Measurements from ENCODE around the gene MTHFD1L. TPM values are rescaled to one million over a fixed set of nuclear protein-coding genes. Genes with fewer than 3 reads are reported as not detected.

Gene MTHFD1L
- total RNA-seq, 3 donors from 2014 or later: 3.5 to 15.1 (median 11.0) TPM

DNA sequence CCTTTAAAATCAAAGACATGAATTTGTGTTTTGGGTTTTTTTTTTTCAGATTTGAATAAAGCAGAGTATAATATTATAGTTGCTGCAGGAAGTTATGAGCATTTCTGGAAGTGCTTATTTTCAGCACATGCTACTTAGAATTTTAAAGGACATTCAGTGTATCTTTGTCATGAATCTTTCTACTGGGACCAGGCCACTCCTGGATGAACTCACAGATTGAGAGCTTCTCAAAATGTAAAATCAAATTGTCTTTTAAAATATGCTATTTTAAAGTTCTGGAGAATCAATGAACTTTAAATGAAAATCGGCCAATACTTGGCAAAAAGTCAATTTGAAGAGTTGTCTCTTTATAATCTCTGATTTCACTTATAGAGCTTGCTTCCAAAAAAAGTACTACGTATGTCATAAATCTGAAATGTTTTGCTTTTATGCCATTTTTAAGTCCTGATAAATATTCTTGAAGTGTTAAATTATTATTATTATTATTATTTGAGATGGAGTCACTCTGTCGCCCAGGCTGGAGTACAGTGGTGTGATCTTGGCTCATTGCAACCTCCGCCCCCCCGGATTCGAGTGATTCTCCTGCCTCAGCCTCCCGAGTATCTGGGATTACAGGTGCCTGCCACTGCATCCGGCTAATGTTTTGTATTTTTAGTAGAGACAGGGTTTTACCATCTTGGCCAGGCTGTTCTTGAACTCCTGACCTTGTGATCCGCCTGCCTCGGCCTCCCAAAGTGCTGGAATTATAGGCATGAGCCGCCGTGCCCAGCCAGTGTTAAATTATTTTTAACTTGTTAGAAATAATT lies 198.5 kb downstream of the MTHFD1L start:
- H3K27ac ChIP-seq: no peak overlapping the region
- H3K9me3 ChIP-seq: no peaks in the 10 kb centered on the region
- no peaks in the 10 kb centered on the region for H3K36me3 ChIP-seq
- intact Hi-C loops (cut with DNase I; ENCODE audit: low total_unique reads): no loop called here
- no peak for TF ChIP-seq POLR2A (IDR thresholded peaks at IDR 0.05)
- TF ChIP-seq, protein P1, sequence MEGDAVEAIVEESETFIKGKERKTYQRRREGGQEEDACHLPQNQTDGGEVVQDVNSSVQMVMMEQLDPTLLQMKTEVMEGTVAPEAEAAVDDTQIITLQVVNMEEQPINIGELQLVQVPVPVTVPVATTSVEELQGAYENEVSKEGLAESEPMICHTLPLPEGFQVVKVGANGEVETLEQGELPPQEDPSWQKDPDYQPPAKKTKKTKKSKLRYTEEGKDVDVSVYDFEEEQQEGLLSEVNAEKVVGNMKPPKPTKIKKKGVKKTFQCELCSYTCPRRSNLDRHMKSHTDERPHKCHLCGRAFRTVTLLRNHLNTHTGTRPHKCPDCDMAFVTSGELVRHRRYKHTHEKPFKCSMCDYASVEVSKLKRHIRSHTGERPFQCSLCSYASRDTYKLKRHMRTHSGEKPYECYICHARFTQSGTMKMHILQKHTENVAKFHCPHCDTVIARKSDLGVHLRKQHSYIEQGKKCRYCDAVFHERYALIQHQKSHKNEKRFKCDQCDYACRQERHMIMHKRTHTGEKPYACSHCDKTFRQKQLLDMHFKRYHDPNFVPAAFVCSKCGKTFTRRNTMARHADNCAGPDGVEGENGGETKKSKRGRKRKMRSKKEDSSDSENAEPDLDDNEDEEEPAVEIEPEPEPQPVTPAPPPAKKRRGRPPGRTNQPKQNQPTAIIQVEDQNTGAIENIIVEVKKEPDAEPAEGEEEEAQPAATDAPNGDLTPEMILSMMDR (IDR thresholded peaks at IDR 0.05): no peak
- TF ChIP-seq POLR2AphosphoS5 (IDR thresholded peaks at IDR 0.05): no peak
- H3K27me3 ChIP-seq: no peaks in the 10 kb centered on the region
- H3K4me1 ChIP-seq: no peaks in the 10 kb centered on the region
- no peak for DNase-seq (ENCODE audit: low spot score in 2 of 2)
- H3K4me3 ChIP-seq: no peak overlapping the region

DNA sequence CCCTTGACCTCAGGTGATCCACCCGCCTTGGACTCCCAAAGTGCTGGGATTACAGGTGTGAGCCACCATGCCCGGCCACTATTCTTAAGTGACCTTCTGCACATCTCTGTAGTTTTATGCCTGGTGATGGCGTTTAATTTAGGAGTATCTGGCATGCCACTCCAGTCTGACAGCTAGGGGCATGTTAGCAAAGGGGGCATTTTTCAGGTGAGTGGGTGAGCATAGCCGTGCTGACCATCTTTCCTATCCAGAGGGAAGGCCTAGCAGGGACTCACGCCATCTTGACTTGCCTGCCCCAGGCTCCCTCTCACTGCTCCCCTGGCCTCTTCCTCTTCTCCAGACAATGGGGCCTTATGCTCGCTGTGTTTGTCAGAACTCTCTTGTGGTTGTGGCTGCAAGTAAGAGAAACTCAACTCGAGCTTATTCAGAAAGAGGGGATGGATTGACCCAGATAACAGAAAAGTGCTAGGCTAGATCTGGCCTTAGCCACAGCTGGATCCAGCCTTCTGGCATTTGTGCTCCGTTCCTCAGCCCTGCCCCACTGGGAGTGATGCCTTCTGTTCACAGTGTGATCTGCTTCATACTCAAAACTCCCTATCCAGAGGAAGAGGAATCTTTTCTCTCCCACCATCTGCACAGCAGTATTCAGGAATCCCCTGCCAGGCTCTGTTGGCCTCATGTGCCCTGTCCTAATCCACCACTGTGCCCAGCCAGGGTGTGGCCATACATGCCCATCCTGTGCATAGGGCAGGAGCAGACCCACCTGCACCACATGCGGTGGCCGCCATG lies 199.7 kb downstream of the MTHFD1L start:
- intact Hi-C loops (cut with DNase I; ENCODE audit: low total_unique reads): no loop called here
- no peaks in the 10 kb centered on the region for H3K9me3 ChIP-seq
- DNase-seq (ENCODE audit: low spot score in 2 of 2): no peak
- TF ChIP-seq, protein P1 (IDR thresholded peaks at IDR 0.05): no peak
- TF ChIP-seq POLR2AphosphoS5 (IDR thresholded peaks at IDR 0.05): no peak
- TF ChIP-seq POLR2A (IDR thresholded peaks at IDR 0.05): no peak
- no peak overlapping the region for H3K4me3 ChIP-seq
- no peaks in the 10 kb centered on the region for H3K27me3 ChIP-seq
- H3K4me1 ChIP-seq: no peaks in the 10 kb centered on the region
- H3K27ac ChIP-seq: no peak overlapping the region
- no peaks in the 10 kb centered on the region for H3K36me3 ChIP-seq

DNA sequence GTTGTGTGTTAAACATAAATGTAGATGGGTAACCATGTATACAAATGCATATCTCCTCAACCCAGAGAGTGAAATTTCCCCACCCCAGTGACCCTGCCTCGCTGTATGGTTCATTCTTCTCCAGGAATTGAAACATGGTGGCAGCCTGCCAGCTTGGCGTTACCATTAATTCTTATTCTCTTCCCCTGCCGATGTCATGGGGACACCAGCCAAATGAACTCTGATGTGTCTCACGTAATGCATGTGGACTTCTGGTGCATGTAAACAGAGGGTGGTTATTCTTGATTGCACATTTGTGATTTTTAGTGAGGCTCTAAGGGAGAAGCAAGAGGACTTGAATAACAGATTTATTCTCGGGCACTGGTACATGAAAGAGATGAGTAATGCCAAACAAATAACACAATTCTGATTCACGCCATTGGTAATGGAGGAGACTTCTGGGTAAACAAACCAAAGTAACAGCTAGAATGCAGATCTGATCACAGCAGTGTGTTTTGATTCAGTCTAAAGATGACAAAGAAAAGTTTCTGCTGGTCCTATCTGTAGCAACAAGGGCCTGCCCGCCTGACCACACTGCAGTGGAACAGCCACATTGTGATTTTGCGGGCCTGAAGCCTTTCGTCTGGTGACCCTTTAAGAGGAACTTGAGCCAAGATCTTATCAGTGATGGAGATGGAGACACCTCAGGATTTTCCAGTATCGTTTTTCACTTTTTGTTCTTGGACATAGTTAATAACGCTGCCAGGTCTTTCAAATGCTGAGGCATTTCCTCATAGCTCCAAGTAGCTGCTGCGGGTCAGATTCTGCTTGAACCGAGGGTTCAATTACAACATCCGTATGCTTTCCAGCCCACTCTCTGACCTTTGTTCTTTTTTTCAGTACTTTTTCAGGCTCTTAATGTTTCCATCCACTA lies 202.4 kb downstream of the MTHFD1L start:
- Histone ChIP-seq H3K4me1 (no peaks in the 10 kb centered on the region), H3K36me3 (no peaks in the 10 kb centered on the region), H3K9me3 (no peaks in the 10 kb centered on the region), H3K27ac (peak overlapping the region; percentile 76 to 85), H3K4me3 (no peak overlapping the region), H3K27me3 (no peaks in the 10 kb centered on the region)
- intact Hi-C loops (cut with DNase I; ENCODE audit: low total_unique reads): no loop called here
- TF ChIP-seq POLR2AphosphoS5 (IDR thresholded peaks at IDR 0.05) (peak in 2 of 3 donors; percentile 51 to 57), POLR2A (IDR thresholded peaks at IDR 0.05) (no peak)
- TF ChIP-seq, protein P1 (IDR thresholded peaks at IDR 0.05): no peak
- DNase-seq (ENCODE audit: low spot score in 2 of 2): peak; percentile 24 to 64

DNA sequence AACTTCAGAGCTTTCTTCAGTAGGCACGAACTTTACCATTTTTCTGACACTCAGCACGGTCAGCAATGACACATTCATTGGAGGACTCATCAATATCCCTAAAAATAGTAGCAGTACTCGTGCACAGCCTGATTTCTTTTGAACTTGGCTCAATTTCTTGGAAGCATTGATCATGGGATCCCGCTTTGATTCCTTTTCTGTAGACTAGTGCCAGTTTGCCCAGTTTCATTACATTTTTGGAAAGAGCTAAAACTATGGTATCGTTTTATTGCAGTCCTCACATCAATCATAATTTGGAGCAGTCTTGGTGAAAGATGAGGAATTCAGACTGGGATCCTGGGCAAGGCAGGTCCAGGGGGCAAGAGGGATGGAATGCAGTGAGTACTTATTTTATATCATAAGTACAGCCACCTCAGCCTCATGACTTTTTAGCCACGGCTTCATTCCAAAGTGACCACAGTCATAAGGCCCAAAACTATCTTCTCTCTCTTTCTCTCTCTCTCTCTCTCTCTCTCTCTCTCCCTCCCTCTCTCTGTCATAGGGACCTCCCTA lies 203.3 kb downstream of the MTHFD1L start:
- Histone ChIP-seq H3K27ac (peak overlapping the region; percentile 59 to 76), H3K4me1 (no peaks in the 10 kb centered on the region), H3K4me3 (no peak overlapping the region), H3K27me3 (no peaks in the 10 kb centered on the region), H3K36me3 (no peaks in the 10 kb centered on the region), H3K9me3 (no peaks in the 10 kb centered on the region)
- TF ChIP-seq POLR2AphosphoS5 (IDR thresholded peaks at IDR 0.05) (no peak), POLR2A (IDR thresholded peaks at IDR 0.05) (no peak)
- TF ChIP-seq, protein P1 (IDR thresholded peaks at IDR 0.05): no peak
- DNase-seq (ENCODE audit: low spot score in 2 of 2): no peak
- intact Hi-C loops (cut with DNase I; ENCODE audit: low total_unique reads): no loop called here
